ENCODE measurements around the gene DDX31. TPM values are rescaled to one million over a fixed set of nuclear protein-coding genes. Genes with fewer than 3 reads are reported as not detected.

DDX31 gene
- total RNA-seq, 1 experiment from 2014 or later: 28.4 TPM

GRCh38 chr9:132592451-132592850, 77.3 kb downstream of the DDX31 start:
- H3K56ac ChIP-seq (ENCODE audit: insufficient read length, low read depth, low read length): no peak overlapping the region
- H3K23me2 ChIP-seq (ENCODE audit: insufficient read length, low read depth, low read length, poor library complexity, severe bottlenecking): peaks cover 19% of the 10 kb centered on the region
- peaks cover 5% of the 10 kb centered on the region; the same call in 1 of the 2 replicates for H3K4me1 ChIP-seq (ENCODE audit: insufficient read depth, low read length)
- no peak for TF ChIP-seq CTCF (conservative IDR thresholded peaks at IDR 0.05)
- peak overlapping the region; percentile 52 for H3K4me2 ChIP-seq (ENCODE audit: insufficient read depth, insufficient read length, low read length)
- Mint-ChIP-seq H3K9me3 (peaks cover 3% of the 10 kb centered on the region in 2 experiments; a peak in 2 of 5 replicates), H3K27ac (peak overlapping the region in 1 of 3 experiments; percentile 90; a peak in 2 of 7 replicates), H3K4me3 (peak overlapping the region; percentile 57 to 79), H3K4me1 (peaks cover 28 to 57% of the 10 kb centered on the region in 2 experiments), H3K27me3 (ENCODE audit: low read depth) (peaks cover 58% of the 10 kb centered on the region), H3K36me3 (ENCODE audit: insufficient read depth in 1 of 3, low read depth in 3 of 3) (peaks cover 6 to 31% (median 8%) of the 10 kb centered on the region in 3 experiments; a peak in 5 of 7 replicates)
- H3K79me2 ChIP-seq (ENCODE audit: insufficient read depth, low read length): no peaks in the 10 kb centered on the region
- H4K5ac ChIP-seq (ENCODE audit: insufficient read length, low read depth, low read length): no peak overlapping the region
- no peak overlapping the region for H3K23ac ChIP-seq (ENCODE audit: insufficient read length, low read depth, low read length)
- no peak overlapping the region for H3T11ph ChIP-seq (ENCODE audit: low read length)
- H3K27ac ChIP-seq (ENCODE audit: insufficient read length, low read depth, low read length): no peak overlapping the region
- no peak overlapping the region for H2BK15ac ChIP-seq (ENCODE audit: low read depth, low read length)
- H2AFZ ChIP-seq (ENCODE audit: low read length): no peak overlapping the region
- no peak overlapping the region for H2AK5ac ChIP-seq (ENCODE audit: insufficient read length, low read length)
- no CpG with 5 or more reads among the region's 8 CpGs for WGBS (ENCODE audit: extremely low coverage, insufficient read length, low lambda C conversion rate)
- H4K91ac ChIP-seq (ENCODE audit: insufficient read length, low read depth, low read length): no peak overlapping the region
- no peaks in the 10 kb centered on the region for H3K79me1 ChIP-seq (ENCODE audit: insufficient read depth, low read depth, low read length, poor library complexity, severe bottlenecking)
- H3K9ac ChIP-seq (ENCODE audit: extremely low read depth, insufficient read length, low read length): no peak overlapping the region
- H4K8ac ChIP-seq (replicated peaks; ENCODE audit: insufficient read length, low read depth, low read length): no peak overlapping the region
- H3K27me3 ChIP-seq (ENCODE audit: insufficient read depth, low read length): peaks cover 47% of the 10 kb centered on the region
- H3K18ac ChIP-seq (ENCODE audit: insufficient read length, low read depth, low read length): no peak overlapping the region
- H2BK120ac ChIP-seq (ENCODE audit: low read depth, low read length, poor library complexity, severe bottlenecking): no peak overlapping the region
- no peak overlapping the region for H2BK20ac ChIP-seq (ENCODE audit: low read depth, low read length, poor library complexity, severe bottlenecking)
- no peak overlapping the region for H3K4ac ChIP-seq (ENCODE audit: low read depth, low read length)
- no peak for DNase-seq
- H2BK5ac ChIP-seq (ENCODE audit: insufficient read length, low read length): no peak overlapping the region
- H2BK12ac ChIP-seq (ENCODE audit: insufficient read length, low read depth, low read length): no peak overlapping the region
- no peak overlapping the region for H3K14ac ChIP-seq (ENCODE audit: insufficient read depth, low read length)
- no peaks in the 10 kb centered on the region for H4K20me1 ChIP-seq (ENCODE audit: control insufficient read depth, insufficient read depth, insufficient read length)
- H3K9me3 ChIP-seq (ENCODE audit: control insufficient read depth, low read depth, low read length): no peaks in the 10 kb centered on the region
